Measurements from ENCODE around the gene ROR2. TPM values are rescaled to one million over a fixed set of nuclear protein-coding genes. Genes with fewer than 3 reads are reported as not detected.
A peak's percentile ranks its signal among the peaks of the same experiment; 100 is the strongest.

Gene ROR2
- polyA plus RNA-seq, 1 experiment = 9.7 TPM

GRCh38 chr9:91889161-91889911, 60.7 kb downstream of the ROR2 start:
- H3K27me3 ChIP-seq (ENCODE audit: control insufficient read depth, insufficient read depth, low read length) = no peaks in the 10 kb centered on the region
- POLR2A ChIA-PET = interaction anchor here (0.6 kb wide), 1 partner anchor 69 kb away, joined by 6 read pairs; no protein-coding TSS in a partner anchor
- CTCF ChIA-PET = interaction anchor here (1.5 kb wide), 1 partner anchor 65 kb away, joined by 5 read pairs; no protein-coding TSS in a partner anchor
- no peak overlapping the region for H3K27ac ChIP-seq (ENCODE audit: low read depth, low read length)
- H3K4me3 ChIP-seq (ENCODE audit: low read depth, low read length) = no peak overlapping the region
- TF ChIP-seq, protein P1, sequence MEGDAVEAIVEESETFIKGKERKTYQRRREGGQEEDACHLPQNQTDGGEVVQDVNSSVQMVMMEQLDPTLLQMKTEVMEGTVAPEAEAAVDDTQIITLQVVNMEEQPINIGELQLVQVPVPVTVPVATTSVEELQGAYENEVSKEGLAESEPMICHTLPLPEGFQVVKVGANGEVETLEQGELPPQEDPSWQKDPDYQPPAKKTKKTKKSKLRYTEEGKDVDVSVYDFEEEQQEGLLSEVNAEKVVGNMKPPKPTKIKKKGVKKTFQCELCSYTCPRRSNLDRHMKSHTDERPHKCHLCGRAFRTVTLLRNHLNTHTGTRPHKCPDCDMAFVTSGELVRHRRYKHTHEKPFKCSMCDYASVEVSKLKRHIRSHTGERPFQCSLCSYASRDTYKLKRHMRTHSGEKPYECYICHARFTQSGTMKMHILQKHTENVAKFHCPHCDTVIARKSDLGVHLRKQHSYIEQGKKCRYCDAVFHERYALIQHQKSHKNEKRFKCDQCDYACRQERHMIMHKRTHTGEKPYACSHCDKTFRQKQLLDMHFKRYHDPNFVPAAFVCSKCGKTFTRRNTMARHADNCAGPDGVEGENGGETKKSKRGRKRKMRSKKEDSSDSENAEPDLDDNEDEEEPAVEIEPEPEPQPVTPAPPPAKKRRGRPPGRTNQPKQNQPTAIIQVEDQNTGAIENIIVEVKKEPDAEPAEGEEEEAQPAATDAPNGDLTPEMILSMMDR (IDR thresholded peaks at IDR 0.05; ENCODE audit: low read depth, low read length) = no peak
- H3K9me3 ChIP-seq (ENCODE audit: control insufficient read depth, insufficient read depth, low read length) = peaks cover 4% of the 10 kb centered on the region; the same call in 1 of the 2 replicates
- no peak for DNase-seq (ENCODE audit: low read depth, low spot score)

- ChIA-PET CTCF (interaction anchor here (1.1 kb wide), 1 partner anchor 68 kb away, joined by 5 read pairs; no protein-coding TSS in a partner anchor), POLR2A (no interaction called here)
- H3K4me3 ChIP-seq (ENCODE audit: low read depth, low read length) = no peak overlapping the region
- peak overlapping the region; percentile 91 for H3K27ac ChIP-seq (ENCODE audit: low read depth, low read length)
- no peaks in the 10 kb centered on the region for H3K27me3 ChIP-seq (ENCODE audit: control insufficient read depth, insufficient read depth, low read length)
- no peak for DNase-seq (ENCODE audit: low read depth, low spot score)
- peaks cover 4% of the 10 kb centered on the region; the same call in 1 of the 2 replicates for H3K9me3 ChIP-seq (ENCODE audit: control insufficient read depth, insufficient read depth, low read length)
- TF ChIP-seq, protein P1 (IDR thresholded peaks at IDR 0.05; ENCODE audit: low read depth, low read length) = no peak
Observed at GRCh38 chr9:91886414-91887076, 63.5 kb downstream of the ROR2 start.

- CTCF ChIA-PET = no interaction called here
- Histone ChIP-seq H3K4me3 (ENCODE audit: low read depth, low read length) (no peak overlapping the region), H3K27me3 (ENCODE audit: control insufficient read depth, insufficient read depth, low read length) (no peaks in the 10 kb centered on the region), H3K27ac (ENCODE audit: low read depth, low read length) (no peak overlapping the region), H3K9me3 (ENCODE audit: control insufficient read depth, insufficient read depth, low read length) (peaks cover 4% of the 10 kb centered on the region; the same call in 1 of the 2 replicates)
- TF ChIP-seq, protein P1 (IDR thresholded peaks at IDR 0.05; ENCODE audit: low read depth, low read length) = no peak
- DNase-seq (ENCODE audit: low read depth, low spot score) = no peak
- POLR2A ChIA-PET = no interaction called here
Observed at GRCh38 chr9:91885746-91886413, 64.1 kb downstream of the ROR2 start.

GRCh38 chr9:91884696-91885687, 65.0 kb downstream of the ROR2 start:
- no peaks in the 10 kb centered on the region for H3K27me3 ChIP-seq (ENCODE audit: control insufficient read depth, insufficient read depth, low read length)
- TF ChIP-seq, protein P1 (IDR thresholded peaks at IDR 0.05; ENCODE audit: low read depth, low read length) = no peak
- H3K9me3 ChIP-seq (ENCODE audit: control insufficient read depth, insufficient read depth, low read length) = peaks cover 4% of the 10 kb centered on the region; the same call in 1 of the 2 replicates
- CTCF ChIA-PET = interaction anchor here (1.2 kb wide), 1 partner anchor 126 kb away, joined by 3 read pairs; no protein-coding TSS in a partner anchor
- no peak for DNase-seq (ENCODE audit: low read depth, low spot score)
- H3K27ac ChIP-seq (ENCODE audit: low read depth, low read length) = no peak overlapping the region
- POLR2A ChIA-PET = interaction anchor here (0.6 kb wide), 1 partner anchor 12 kb away, joined by 3 read pairs; no protein-coding TSS in a partner anchor
- no peak overlapping the region for H3K4me3 ChIP-seq (ENCODE audit: low read depth, low read length)

Data from AG04450 (cell line).